Fibroblast of gingiva (primary cell): ENCODE measurements around the gene FCRLB.
"Not testable (repeated sequence)": the region's sequence is repeated elsewhere in the genome, so short reads cannot be mapped to it uniquely, and the experiment has no call there.

Source experiments
- DNase-seq: peaks from one replicate; pipeline ENCODE4 v3.0.0-alpha.2; 2011; ENCODE audit warnings: low read depth

Gene FCRLB

DNA sequence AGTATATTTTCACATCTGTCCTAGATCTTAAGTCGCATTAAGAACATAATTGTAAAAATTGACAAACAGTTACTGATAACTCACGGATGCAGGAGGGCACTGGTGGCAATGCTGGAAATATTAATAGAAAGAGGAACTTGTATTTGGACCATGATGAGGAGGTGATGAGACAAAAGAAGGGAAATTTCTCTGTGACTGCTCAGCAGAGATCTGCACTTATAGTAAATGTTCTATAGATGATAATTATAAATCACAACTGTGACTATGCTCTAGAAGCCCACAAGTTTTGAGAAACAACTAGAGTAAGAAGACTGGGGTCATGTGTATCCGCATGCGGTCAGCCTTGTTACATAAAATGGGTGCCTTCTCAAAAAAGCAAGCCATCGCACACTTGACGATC is 19.6 kb downstream of the FCRLB start:
- DNase-seq, result no peak

DNA sequence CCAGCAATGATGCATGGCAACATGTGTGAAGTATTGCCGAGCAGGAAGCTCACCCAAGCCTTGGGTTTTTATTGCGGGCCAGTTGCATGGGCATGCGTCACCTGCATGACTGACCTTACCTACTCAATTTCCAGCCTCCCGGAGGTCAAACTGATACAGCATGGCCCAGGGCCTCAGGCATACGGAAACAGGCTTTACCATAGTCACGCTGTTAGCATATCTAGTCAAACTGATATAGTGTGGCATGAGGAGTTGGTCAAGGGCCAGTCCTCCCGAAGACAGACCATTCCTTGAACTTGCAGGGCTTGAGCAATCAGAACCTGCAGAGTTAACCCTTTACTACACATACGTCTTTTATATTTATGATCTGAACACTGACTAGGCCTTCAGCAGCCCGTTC is 21.9 kb downstream of the FCRLB start:
- no peak for DNase-seq

DNA sequence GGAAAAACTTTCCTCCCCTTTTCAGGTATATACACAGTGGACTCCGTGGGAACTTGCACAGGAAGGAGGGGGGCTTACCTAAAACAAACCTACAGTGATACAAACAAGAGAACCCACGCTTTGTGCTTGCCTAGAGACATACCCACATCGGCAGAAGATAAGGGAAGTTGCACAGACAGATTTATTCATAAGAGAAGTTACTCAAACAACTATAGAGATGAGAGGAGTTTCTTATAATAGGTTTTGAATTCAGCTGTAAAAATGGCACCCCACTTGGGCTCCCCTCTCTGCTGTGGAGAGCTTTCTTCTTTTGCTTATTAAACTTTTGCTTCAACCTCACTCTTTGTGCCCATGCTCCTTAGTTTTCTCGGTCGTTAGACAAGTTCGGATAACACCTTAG is 26.5 kb downstream of the FCRLB start:
- no peak for DNase-seq

DNA sequence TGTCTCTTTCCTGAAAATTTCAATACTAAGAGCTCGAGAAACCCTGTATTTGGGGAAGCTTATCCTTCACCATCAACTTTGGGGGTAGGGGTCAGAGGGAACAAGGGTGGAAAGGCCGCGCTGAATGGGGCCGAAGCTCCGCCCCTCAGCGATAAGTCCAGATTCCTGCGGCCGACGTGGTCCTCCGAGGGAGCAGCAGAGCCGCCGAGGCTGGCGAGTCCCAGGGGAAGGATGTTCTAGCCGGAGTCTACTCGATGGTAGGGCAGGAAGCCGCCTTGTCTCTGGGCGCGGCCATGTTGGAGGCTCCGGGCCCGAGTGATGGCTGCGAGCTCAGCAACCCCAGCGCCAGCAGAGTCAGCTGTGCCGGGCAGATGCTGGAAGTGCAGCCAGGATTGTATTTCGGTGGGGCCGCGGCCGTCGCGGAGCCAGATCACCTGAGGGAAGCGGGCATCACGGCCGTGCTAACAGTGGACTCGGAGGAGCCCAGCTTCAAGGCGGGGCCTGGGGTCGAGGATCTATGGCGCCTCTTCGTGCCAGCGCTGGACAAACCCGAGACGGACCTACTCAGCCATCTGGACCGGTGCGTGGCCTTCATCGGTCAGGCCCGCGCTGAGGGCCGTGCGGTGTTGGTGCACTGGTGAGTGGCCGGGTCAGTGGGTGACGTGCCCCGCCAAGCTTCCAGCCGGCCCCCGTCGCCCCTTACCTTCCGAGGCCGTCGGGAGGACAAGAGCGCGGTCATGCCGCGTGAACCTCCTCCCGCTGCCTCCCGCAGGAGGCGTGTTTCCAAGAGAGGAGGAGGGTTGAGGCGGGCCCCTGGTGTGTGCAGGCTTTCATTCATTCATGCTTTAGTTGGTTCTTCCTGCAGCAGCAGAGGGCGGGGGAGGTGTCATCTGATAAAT is 28.4 kb downstream of the FCRLB start, which contains the start of gene DUSP12:
DUSP12 (plus strand) TSS at position 278 of the 899 bp plus-strand sequence; CDS start at position 294, 16 bp downstream.
- DNase-seq, result peak; percentile 96

DNA sequence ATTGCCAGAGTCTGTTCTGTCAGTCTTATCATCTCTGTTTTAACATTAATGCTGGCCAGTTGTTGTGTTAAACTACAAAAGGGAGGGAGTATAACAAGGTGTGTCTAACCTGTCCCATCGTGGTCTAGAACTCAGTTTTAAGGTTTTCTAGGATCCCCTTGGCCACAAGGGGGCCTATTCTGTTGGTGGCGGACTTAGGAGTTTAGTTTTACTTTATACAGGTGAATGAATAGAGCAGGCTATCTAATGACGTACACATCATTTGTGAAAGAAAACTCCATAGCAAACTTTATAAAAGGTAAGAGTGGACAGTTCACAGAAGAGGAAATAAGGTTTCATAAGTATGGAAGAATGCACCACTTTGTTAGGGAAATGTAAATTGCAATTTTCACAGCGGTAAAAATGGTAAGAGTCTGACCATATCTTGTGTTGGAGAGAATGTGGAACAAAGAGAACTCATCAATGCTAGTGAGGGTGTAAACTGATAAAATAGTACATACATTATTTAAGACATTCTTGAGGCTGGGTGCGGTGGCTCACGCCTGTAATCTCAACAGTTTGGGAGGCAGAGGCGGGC is 42.3 kb downstream of the FCRLB start:
- no peak for DNase-seq

DNA sequence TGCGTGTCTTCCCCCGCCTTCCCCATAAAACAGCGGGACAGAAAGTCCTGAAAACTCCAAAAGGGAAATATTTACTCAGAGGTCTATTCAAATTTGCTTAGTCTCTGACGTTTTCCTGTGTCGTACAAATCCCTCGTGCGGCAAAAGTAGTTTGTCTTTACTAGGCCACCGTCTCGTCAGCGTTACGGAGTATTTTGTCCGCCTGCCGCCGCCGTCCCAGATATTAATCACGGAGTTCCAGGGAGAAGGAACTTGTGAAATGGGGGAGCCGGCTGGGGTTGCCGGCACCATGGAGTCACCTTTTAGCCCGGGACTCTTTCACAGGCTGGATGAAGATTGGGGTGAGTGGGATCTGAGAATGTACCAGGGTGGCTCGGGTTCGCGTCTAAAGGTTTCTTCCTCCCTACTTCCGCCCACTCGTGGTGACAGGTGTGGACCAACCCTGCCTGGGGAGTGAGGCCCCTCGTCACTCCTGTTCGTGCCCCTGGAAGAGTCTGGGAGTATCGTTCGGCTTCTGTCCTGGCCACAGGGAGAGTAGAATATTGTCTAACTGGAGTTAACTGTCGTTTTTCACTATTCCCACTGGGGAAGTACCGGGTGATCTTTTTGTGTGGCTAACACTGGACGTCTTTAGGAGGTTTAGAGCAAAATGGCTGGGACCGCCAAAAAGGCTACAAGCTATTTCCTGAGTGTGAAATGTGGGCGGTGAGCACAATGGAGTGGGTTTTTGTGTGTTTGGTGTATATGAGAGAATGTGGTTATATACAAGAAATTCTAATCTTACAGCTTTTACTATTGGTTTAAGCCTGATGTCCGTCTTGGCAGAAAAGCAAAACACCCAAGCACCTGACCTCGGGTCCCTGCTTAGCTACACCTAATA is 45.0 kb downstream of the FCRLB start, which contains the start of gene ATF6:
ATF6 (plus strand) TSS at position 219 of the 880 bp plus-strand sequence; CDS start at position 260, 41 bp downstream.
- peak; percentile 93 for DNase-seq

DNA sequence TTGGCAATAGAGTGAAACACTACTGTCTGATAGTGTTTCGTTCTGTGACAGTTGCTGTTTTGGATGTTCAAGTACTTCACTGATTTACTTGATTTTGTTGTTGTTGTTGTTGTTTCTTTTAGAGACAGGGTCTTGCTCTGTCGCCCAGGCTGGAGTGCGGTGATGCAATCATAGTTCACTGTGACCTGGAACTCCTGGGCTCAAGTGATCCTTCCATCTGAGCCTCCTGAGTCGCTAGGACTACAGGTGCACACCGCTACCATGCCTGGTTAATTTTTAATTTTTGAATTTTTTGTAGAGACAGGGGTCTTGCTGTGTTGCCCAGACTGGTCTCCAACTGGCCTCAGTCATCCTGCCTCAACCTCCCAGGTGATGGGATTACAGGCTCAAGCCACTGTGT is 47.1 kb downstream of the FCRLB start:
- DNase-seq, result no peak

DNA sequence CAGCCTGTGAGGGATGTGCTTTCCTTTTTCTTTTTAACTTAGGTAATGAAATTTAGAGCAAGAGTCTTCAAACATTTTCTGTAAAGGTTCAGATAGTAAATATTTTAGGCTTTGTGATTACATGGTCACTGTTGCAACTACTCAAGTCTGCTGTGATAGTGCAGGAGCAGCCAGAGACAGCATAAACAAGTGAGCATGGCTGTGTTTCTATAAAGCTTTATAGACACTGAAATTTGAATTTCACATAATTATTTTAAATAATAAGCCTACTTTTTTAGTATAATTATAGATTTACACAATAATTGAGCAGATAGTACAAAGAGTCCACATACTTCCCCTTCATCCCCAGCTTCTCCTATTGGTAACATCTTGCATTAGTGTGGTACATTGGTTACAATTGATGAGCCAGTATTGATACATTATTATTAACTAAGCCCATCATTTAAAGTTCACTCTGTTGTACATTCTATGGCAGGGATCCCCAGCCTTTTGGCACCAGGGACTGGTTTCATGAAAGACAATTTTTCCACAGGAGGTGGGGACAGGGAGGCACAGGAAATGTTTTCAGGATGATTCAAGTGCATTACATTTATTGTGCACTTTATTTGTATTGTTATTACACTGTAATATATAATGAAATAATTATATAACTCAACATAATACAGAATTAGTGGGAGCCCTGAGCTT is 47.8 kb downstream of the FCRLB start:
- DNase-seq, result no peak

DNA sequence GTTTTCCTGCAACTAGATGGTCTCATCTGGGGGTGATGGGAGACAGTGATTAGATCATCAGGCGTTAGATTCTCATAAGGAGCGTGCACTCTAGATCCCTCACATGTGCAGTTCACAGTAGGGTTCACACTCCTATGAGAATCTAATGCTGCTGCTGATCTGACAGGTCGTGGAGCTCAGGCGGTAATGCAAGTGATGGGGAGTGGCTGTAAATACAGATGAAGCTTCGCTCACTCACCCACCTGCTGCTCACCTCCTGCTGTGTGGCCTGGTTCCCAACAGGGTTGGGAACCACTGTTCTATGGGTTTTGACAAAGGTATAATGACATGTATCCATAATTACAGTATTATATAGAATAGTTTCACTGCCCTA is 48.3 kb downstream of the FCRLB start:
- not testable (repeated sequence) for DNase-seq

DNA sequence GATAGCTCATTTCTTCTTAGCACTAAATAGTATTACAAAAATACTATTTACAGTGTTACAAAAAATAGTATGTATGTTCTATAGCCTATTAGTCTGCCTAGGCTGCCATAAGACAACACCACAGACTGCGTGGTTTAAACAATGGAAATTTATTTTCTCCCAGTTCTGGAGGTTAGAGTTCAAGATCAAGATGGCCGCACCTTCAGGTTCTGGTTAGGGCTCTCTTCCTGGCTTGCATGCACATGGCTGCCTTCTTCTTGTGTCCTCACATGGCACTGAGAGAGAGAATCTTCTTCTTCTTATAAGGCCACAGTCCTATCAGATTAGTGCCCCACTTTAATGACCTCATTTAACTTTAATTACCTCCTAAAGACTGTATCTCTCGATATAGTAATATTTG is 48.9 kb downstream of the FCRLB start:
- DNase-seq, result no peak

DNA sequence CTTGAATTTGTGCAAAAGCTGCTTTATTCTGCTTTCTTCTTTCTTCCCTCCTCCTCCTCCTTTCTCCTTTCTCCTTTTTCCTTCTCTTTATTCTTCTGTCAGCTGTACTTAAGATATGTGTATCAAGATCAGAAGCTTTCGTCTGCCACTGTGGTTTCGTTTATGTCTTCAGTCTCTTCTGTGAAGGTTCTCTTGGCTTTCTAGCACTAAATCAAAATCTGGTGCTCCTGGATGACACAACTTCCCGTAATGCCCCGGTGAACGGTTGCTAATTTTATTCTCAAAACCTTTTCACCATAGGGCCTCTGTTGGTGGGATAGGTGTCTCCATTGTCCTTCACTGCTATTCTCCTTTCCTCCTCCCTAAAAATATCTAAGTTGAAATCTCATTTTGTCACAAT is 49.8 kb downstream of the FCRLB start:
- DNase-seq, result no peak

DNA sequence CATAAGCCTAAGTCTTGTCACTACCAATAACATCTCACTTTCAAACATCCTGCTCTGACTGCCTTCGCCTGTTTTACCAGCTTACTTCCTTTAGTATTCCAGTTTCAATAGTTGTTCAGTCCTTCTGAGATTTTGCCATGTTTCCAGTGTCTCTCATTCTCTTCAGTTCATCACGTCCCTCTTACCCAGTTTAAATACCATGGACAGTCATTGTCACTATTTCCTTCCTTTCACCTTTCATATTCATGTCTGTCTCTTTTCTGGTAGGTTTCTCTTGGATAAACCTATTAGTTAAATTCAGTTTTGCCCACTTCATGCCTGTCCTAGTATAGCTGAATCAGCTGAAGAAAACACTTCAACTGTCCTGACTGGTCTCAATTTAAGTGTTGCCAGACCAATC is 50.6 kb downstream of the FCRLB start:
- DNase-seq, result no peak

DNA sequence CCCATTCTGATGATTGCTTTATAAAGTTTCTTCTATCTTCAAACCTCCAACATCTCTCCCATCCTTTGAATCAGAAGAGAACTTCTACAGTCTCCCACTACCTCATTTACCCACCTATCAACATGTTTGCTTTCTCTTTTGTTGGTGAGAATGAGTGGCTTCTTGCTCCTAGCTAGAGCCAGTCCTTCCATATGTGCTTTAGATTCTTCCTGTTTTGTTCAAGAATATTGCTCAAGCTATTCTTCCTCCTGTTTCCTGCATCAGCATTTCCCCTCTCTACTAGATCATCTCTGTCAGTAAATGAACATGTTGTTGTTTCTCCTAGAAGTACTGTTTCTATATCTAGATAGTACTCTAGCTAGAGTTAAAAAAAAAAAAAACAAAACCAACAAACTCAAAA is 51.1 kb downstream of the FCRLB start:
- no peak for DNase-seq

DNA sequence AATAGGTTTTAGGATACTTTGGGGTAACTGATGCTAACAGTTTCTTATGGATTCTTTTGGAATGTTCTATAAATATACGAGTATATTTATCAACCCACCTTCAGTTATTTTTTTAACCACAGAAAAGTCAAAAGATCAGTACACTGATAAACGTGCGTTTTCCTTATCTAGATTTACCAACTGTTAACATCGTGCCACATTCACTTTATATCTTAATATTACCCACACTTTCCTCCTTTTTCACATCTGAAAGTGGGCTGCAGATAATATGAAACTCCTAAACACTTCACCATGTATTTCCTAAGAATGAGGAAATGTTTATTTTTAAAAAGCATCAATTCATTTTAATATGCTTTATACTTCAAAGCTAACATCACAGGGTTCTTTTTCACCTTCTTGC is 52.4 kb downstream of the FCRLB start:
- DNase-seq, result no peak

DNA sequence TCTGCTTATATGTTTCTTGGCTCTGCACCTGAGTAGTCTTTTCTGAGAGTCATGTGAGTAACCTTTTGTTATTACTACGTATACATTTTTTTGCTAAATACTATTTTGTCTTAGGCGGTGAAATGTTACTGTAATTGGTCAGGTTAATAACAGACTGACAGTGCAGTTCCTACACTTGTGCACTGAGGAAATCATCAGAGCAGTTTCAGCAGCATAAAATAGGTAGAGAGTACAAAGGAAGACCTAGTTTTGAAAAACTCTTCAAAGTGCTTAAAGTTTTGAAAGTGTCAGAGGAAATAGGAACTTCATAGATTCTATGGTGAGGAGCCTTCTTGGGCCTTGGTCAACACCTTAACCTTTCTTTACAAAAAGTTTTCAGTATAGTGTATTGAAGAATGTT is 55.9 kb downstream of the FCRLB start:
- no peak for DNase-seq
